HEK293 (cell line): ENCODE data around the gene RAX2.

Source experiments
- CTCF ChIA-PET: fragments of 350-600 bp; formaldehyde crosslinking; extraction: SDS; loops from one replicate; lab custom pipeline; 2021; ENCODE audit warnings: antibody characterized with exemption; lab: Yijun Ruan, JAX
- POLR2A ChIA-PET: fragments of 300-600 bp; formaldehyde crosslinking; extraction: SDS; loops from one replicate; lab custom pipeline; 2020; ENCODE audit warnings: antibody characterized with exemption, inconsistent platforms; lab: Yijun Ruan, JAX
- H3K27ac ChIP-seq: fragments of 200-500 bp; sonication (Bioruptor generic); 2 replicates; pipeline ENCODE4 v1.5.1; 2014; ENCODE audit warnings: low read depth, low read length, control low read depth, inconsistent platforms; ENCODE audit errors: extremely low read depth
- H3K36me3 ChIP-seq, 2 experiments: fragments of 200-500 bp in 1 of 2; sonication (Bioruptor generic) in 1 of 2; 1 replicate in 1 of 2; 2 replicates in 1 of 2; pipeline ENCODE4 v1.5.1; 2014 to 2017; ENCODE audit warnings: inconsistent platforms in 2 of 2, low read length in 2 of 2; ENCODE audit not compliant: control insufficient read depth in 2 of 2, insufficient read depth in 1 of 2
- H3K4me1 ChIP-seq: fragments of 200-500 bp; sonication (Bioruptor generic); 2 replicates; pipeline ENCODE4 v1.5.1; 2014; ENCODE audit warnings: mild to moderate bottlenecking, low read length, inconsistent platforms; ENCODE audit not compliant: control insufficient read depth, insufficient read depth
- H3K4me3 ChIP-seq: 2 replicates; pipeline ENCODE4 v1.5.1; 2011; ENCODE audit warnings: low read depth, mild to moderate bottlenecking, control low read depth, low read length, moderate library complexity
- H3K9me3 ChIP-seq: fragments of 200-500 bp; sonication (Bioruptor generic); 2 replicates; pipeline ENCODE4 v1.5.1; 2014; ENCODE audit warnings: low read depth, low read length, inconsistent platforms; ENCODE audit not compliant: control insufficient read depth, insufficient read depth
- GFI1B ChIP-seq: fragments of 450-650 bp; formaldehyde crosslinking; IDR thresholded peaks from 2 replicates; pipeline ENCODE4 v1.5.1; 2016; ENCODE audit warnings: missing biosample characterization, missing genetic modification characterization
- GLI4 ChIP-seq: fragments of 450-650 bp; formaldehyde crosslinking; IDR thresholded peaks from 2 replicates; pipeline ENCODE4 v1.5.1; 2016; ENCODE audit warnings: missing biosample characterization, missing genetic modification characterization
- PATZ1 ChIP-seq: fragments of 450-650 bp; formaldehyde crosslinking; IDR thresholded peaks from 2 replicates; pipeline ENCODE4 v1.5.1; 2016; ENCODE audit warnings: missing biosample characterization, missing genetic modification characterization
- ZBTB10 ChIP-seq: fragments of 450-650 bp; formaldehyde crosslinking; IDR thresholded peaks from 2 replicates; pipeline ENCODE4 v1.5.1; 2016; ENCODE audit warnings: missing biosample characterization, missing genetic modification characterization
- ZNF2 ChIP-seq: fragments of 450-650 bp; formaldehyde crosslinking; IDR thresholded peaks from 2 replicates; pipeline ENCODE4 v1.5.1; 2016; ENCODE audit warnings: missing biosample characterization, missing genetic modification characterization
- ZNF362 ChIP-seq: fragments of 450-650 bp; formaldehyde crosslinking; IDR thresholded peaks from 2 replicates; pipeline ENCODE4 v1.5.1; 2016; ENCODE audit warnings: missing biosample characterization, missing genetic modification characterization
- ZNF391 ChIP-seq: fragments of 450-650 bp; formaldehyde crosslinking; IDR thresholded peaks from 2 replicates; pipeline ENCODE4 v1.5.1; 2016; ENCODE audit warnings: low read depth, missing biosample characterization, missing genetic modification characterization, borderline replicate concordance
- TF ChIP-seq, protein P1 (sequence below): fragments of 450-650 bp; formaldehyde crosslinking; IDR thresholded peaks from 2 replicates; pipeline ENCODE4 v1.5.1; 2017; ENCODE audit warnings: missing biosample characterization, missing genetic modification characterization
- TF ChIP-seq, protein P2 (sequence below): fragments of 450-650 bp; formaldehyde crosslinking; IDR thresholded peaks from 2 replicates; pipeline ENCODE4 v1.5.1; 2016; ENCODE audit warnings: missing biosample characterization, missing genetic modification characterization

The RAX2 gene

GRCh38 chr19:3784607-3785450 lies 12.8 kb upstream of the RAX2 start (continued):
- TF ChIP-seq ZBTB10 (tag by site-specific recombination) (no peak), GFI1B (tag by site-specific recombination) (no peak), ZNF391 (tag by site-specific recombination) (0 out of 2 replicates have a peak, but pooled peaks have one; percentile 18)
- TF ChIP-seq, protein P1, sequence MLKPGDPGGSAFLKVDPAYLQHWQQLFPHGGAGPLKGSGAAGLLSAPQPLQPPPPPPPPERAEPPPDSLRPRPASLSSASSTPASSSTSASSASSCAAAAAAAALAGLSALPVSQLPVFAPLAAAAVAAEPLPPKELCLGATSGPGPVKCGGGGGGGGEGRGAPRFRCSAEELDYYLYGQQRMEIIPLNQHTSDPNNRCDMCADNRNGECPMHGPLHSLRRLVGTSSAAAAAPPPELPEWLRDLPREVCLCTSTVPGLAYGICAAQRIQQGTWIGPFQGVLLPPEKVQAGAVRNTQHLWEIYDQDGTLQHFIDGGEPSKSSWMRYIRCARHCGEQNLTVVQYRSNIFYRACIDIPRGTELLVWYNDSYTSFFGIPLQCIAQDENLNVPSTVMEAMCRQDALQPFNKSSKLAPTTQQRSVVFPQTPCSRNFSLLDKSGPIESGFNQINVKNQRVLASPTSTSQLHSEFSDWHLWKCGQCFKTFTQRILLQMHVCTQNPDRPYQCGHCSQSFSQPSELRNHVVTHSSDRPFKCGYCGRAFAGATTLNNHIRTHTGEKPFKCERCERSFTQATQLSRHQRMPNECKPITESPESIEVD (tag by site-specific recombination): no peak
- TF ChIP-seq, protein P2, sequence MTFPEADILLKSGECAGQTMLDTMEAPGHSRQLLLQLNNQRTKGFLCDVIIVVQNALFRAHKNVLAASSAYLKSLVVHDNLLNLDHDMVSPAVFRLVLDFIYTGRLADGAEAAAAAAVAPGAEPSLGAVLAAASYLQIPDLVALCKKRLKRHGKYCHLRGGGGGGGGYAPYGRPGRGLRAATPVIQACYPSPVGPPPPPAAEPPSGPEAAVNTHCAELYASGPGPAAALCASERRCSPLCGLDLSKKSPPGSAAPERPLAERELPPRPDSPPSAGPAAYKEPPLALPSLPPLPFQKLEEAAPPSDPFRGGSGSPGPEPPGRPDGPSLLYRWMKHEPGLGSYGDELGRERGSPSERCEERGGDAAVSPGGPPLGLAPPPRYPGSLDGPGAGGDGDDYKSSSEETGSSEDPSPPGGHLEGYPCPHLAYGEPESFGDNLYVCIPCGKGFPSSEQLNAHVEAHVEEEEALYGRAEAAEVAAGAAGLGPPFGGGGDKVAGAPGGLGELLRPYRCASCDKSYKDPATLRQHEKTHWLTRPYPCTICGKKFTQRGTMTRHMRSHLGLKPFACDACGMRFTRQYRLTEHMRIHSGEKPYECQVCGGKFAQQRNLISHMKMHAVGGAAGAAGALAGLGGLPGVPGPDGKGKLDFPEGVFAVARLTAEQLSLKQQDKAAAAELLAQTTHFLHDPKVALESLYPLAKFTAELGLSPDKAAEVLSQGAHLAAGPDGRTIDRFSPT (tag by site-specific recombination): 0 out of 2 replicates have a peak, but pooled peaks have one; percentile 28

DNA sequence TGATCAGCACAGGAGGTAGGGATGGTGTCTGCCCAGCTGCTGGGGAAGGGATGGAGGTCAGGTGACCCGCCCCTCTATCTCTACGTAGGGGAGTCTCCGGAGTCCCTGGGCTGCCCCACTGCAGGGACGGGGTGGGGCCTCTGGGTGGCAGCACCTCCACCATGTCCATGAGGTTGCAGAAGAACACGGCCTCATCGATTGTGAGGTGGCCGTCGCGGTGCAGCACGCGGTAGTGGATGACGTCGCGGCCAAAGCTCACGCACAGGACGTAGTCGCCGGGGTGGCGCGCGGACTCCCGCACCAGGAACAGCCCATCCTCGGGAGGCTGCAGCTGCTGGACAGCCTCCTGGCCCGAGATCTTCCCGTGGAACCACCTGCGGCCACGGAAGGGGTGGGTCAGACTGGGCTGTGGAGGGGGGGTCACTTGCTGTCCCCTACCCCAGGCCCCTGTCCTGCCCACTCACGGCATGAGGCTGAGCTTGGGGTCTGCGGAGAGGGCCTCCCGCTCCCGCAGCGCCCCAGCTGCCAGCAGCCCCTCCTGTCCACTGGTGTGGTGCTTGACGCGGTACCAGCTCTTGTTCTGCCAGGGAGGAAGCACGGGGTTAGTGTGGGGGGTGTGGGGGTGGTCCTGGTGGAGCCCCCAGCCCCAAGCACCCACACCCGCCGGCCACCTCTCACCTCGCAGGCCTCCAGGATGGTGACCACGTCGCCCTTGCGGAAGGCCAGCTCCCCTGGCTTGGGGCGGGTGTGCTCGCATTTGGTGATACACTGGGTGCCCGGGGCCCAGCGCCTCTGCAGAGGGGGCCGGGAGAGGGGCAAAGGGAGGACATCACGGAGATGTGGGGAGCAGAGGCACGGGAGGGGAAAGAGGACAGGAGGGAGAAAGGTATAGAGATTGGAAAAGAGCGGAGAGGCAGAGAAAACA lies 11.9 kb upstream of the RAX2 start:
- Histone ChIP-seq H3K27ac (no peak overlapping the region), H3K9me3 (no peaks in the 10 kb centered on the region), H3K36me3 (no peaks in the 10 kb centered on the region), H3K4me3 (no peak overlapping the region), H3K4me1 (no peaks in the 10 kb centered on the region)
- TF ChIP-seq ZNF362 (no peak), ZNF2 (tag by site-specific recombination) (0 out of 2 replicates have a peak, but pooled peaks have one; percentile 37), PATZ1 (tag by site-specific recombination) (0 out of 2 replicates have a peak, but pooled peaks have one; percentile 7), GLI4 (tag by site-specific recombination) (no peak)
- ChIA-PET POLR2A (interaction anchor here (1.6 kb wide), 1 partner anchor 22 kb away, joined by 6 read pairs; the partner anchor contains the start of genes APBA3 and MRPL54), CTCF (interaction anchor here (0.8 to 1.1 kb wide), 2 partner anchors 9 to 38 kb away, joined by 3 to 4 read pairs; no protein-coding TSS in a partner anchor)
